Measurements from ENCODE around the gene MPP2.

The MPP2 gene

DNA sequence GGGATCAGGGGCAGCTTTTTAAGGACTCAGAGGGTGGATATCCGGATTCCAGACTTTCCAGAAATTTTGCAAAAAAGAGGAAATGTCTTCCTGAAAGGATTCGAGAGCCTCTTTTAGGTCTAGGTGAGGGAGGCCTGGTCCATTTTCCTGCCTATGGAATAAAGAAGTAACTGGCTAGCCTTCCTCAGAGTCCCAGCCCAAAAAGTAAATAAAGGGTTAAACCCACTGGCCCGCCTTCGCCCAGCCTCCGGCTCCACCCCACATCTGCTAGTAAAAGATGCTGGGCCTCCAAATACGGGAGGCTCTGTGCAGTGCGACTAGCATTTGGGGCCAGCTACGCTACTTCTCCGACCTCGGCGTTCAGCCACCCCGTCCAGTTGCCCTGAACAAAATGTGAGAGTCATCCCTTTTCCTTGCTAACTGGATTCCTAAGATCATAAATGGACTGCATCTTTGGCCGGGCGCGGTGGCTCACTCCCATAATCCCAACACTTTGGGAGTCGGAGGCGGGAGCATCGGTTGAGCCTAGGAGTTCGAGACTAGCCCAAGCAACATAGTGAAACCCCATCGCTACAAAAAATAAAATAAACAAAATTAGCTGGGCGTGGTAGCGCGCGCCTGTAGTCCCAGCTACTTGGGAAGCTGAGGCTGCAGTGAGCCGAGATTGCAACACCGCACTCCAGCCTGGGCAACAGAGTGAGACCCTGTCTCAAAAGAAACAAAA lies 824 bp upstream of the MPP2 start:
- peaks cover 12% of the 10 kb centered on the region for H3K4me1 ChIP-seq (ENCODE audit: control insufficient read depth, low read length)
- no peak overlapping the region for H3K4me3 ChIP-seq (ENCODE audit: low read length)
- no peaks in the 10 kb centered on the region for H4K20me1 ChIP-seq (ENCODE audit: control insufficient read depth, insufficient read depth, low read depth, low read length)
- H3F3A ChIP-seq (ENCODE audit: control insufficient read depth, insufficient read depth): no peaks in the 10 kb centered on the region
- H3K9me2 ChIP-seq (replicated peaks; ENCODE audit: control insufficient read depth, low read length): no peaks in the 10 kb centered on the region
- no peaks in the 10 kb centered on the region for H3K79me2 ChIP-seq (ENCODE audit: control insufficient read depth, low read length)
- peaks cover 63% of the 10 kb centered on the region for H3K27me3 ChIP-seq (ENCODE audit: control insufficient read depth, low read length)
- TF ChIP-seq, protein P1, sequence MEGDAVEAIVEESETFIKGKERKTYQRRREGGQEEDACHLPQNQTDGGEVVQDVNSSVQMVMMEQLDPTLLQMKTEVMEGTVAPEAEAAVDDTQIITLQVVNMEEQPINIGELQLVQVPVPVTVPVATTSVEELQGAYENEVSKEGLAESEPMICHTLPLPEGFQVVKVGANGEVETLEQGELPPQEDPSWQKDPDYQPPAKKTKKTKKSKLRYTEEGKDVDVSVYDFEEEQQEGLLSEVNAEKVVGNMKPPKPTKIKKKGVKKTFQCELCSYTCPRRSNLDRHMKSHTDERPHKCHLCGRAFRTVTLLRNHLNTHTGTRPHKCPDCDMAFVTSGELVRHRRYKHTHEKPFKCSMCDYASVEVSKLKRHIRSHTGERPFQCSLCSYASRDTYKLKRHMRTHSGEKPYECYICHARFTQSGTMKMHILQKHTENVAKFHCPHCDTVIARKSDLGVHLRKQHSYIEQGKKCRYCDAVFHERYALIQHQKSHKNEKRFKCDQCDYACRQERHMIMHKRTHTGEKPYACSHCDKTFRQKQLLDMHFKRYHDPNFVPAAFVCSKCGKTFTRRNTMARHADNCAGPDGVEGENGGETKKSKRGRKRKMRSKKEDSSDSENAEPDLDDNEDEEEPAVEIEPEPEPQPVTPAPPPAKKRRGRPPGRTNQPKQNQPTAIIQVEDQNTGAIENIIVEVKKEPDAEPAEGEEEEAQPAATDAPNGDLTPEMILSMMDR (IDR thresholded peaks at IDR 0.05; ENCODE audit: low read depth, low read length, poor library complexity, severe bottlenecking): no peak
- TF ChIP-seq EZH2phosphoT487 (IDR thresholded peaks at IDR 0.05; ENCODE audit: borderline replicate concordance, low read length): no peak
- no peaks in the 10 kb centered on the region for H3K36me3 ChIP-seq (ENCODE audit: control insufficient read depth, low read length)
- peak overlapping the region; percentile 61; the same call in 1 of the 2 replicates for H3K4me2 ChIP-seq (ENCODE audit: low read length)
- H3K27ac ChIP-seq (ENCODE audit: low read depth, low read length): no peak overlapping the region
- H3K9me3 ChIP-seq (ENCODE audit: control insufficient read depth, insufficient read depth, low read length): no peaks in the 10 kb centered on the region

DNA sequence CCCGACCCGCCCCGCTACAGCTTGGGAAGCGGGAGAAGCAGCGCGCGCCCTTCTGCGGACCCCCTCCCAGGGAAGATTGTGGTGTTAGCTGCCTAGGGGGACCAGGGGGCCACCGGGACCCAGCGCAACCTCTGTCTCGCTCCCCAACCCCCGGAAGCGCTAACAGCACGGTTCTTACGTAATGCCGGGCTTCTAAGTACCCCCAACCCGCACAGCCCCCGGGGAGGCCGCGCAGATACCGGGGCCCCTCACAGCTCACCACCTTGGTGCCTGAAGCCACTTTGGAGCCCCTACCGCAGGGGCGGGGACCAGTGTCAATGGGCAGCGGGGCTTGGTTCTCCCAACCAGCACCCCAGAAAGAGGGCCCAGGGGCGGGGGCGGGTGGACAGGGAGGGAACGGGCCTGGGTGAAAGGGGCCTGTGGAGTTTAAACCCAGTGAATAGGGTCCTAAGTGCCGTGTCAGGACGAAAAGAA lies 348 bp downstream of the MPP2 start:
- no peaks in the 10 kb centered on the region for H3K9me2 ChIP-seq (replicated peaks; ENCODE audit: control insufficient read depth, low read length)
- TF ChIP-seq, protein P1 (IDR thresholded peaks at IDR 0.05; ENCODE audit: low read depth, low read length, poor library complexity, severe bottlenecking): no peak
- 0 out of 2 replicates have a peak, but pooled peaks have one; percentile 41 for TF ChIP-seq EZH2phosphoT487 (IDR thresholded peaks at IDR 0.05; ENCODE audit: borderline replicate concordance, low read length)
- peaks cover 65% of the 10 kb centered on the region for H3K27me3 ChIP-seq (ENCODE audit: control insufficient read depth, low read length)
- no peak overlapping the region for H3K27ac ChIP-seq (ENCODE audit: low read depth, low read length)
- H3K4me1 ChIP-seq (ENCODE audit: control insufficient read depth, low read length): peaks cover 12% of the 10 kb centered on the region
- H3K4me3 ChIP-seq (ENCODE audit: low read length): peak overlapping the region; percentile 43
- H3F3A ChIP-seq (ENCODE audit: control insufficient read depth, insufficient read depth): no peaks in the 10 kb centered on the region
- H3K4me2 ChIP-seq (ENCODE audit: low read length): peak overlapping the region; percentile 61
- H3K79me2 ChIP-seq (ENCODE audit: control insufficient read depth, low read length): no peaks in the 10 kb centered on the region
- H3K36me3 ChIP-seq (ENCODE audit: control insufficient read depth, low read length): no peaks in the 10 kb centered on the region
- H3K9me3 ChIP-seq (ENCODE audit: control insufficient read depth, insufficient read depth, low read length): no peaks in the 10 kb centered on the region
- no peaks in the 10 kb centered on the region for H4K20me1 ChIP-seq (ENCODE audit: control insufficient read depth, insufficient read depth, low read depth, low read length)

GRCh38 chr17:43905985-43906852 lies 1.1 kb downstream of the MPP2 start:
- Histone ChIP-seq H3K9me2 (replicated peaks; ENCODE audit: control insufficient read depth, low read length) (no peaks in the 10 kb centered on the region), H3K4me3 (ENCODE audit: low read length) (no peak overlapping the region), H3K4me2 (ENCODE audit: low read length) (no peak overlapping the region), H3K4me1 (ENCODE audit: control insufficient read depth, low read length) (peaks cover 12% of the 10 kb centered on the region), H3K9me3 (ENCODE audit: control insufficient read depth, insufficient read depth, low read length) (no peaks in the 10 kb centered on the region), H3K36me3 (ENCODE audit: control insufficient read depth, low read length) (no peaks in the 10 kb centered on the region), H3K27me3 (ENCODE audit: control insufficient read depth, low read length) (peaks cover 66% of the 10 kb centered on the region), H3K27ac (ENCODE audit: low read depth, low read length) (no peak overlapping the region), H3K79me2 (ENCODE audit: control insufficient read depth, low read length) (no peaks in the 10 kb centered on the region), H4K20me1 (ENCODE audit: control insufficient read depth, insufficient read depth, low read depth, low read length) (no peaks in the 10 kb centered on the region), H3F3A (ENCODE audit: control insufficient read depth, insufficient read depth) (no peaks in the 10 kb centered on the region)
- no peak for TF ChIP-seq EZH2phosphoT487 (IDR thresholded peaks at IDR 0.05; ENCODE audit: borderline replicate concordance, low read length)
